HuH-7 (cell line): ENCODE measurements around the gene PDE4B.

Experiments used
- DNase-seq: peaks from one replicate; pipeline ENCODE4 v3.0.0; 2011; ENCODE audit warnings: low spot score

Gene PDE4B

GRCh38 chr1:66262208-66262963, 469.7 kb downstream of the PDE4B start:
- DNase-seq: no peak

- no peak for DNase-seq
Measured at GRCh38 chr1:66265268-66265667, 472.6 kb downstream of the PDE4B start.

- no peak for DNase-seq
Measured at GRCh38 chr1:66265796-66266195, 473.1 kb downstream of the PDE4B start.

- no peak for DNase-seq
Measured at GRCh38 chr1:66266350-66266749, 473.7 kb downstream of the PDE4B start.

GRCh38 chr1:66266756-66267155, 474.1 kb downstream of the PDE4B start:
- no peak for DNase-seq

- no peak for DNase-seq
Measured at GRCh38 chr1:66267201-66267940, 474.7 kb downstream of the PDE4B start.

- no peak for DNase-seq
Measured at GRCh38 chr1:66269222-66269621, 476.5 kb downstream of the PDE4B start.

- no peak for DNase-seq
Measured at GRCh38 chr1:66270119-66270812, 477.6 kb downstream of the PDE4B start.

GRCh38 chr1:66271216-66271903, 478.7 kb downstream of the PDE4B start:
- DNase-seq: peak; percentile 7

GRCh38 chr1:66271904-66272254, 479.2 kb downstream of the PDE4B start:
- no peak for DNase-seq

GRCh38 chr1:66273656-66274055, 481.0 kb downstream of the PDE4B start:
- DNase-seq: no peak

GRCh38 chr1:66274634-66275033, 481.9 kb downstream of the PDE4B start:
- DNase-seq: no peak

- DNase-seq: no peak
Measured at GRCh38 chr1:66275083-66275482, 482.4 kb downstream of the PDE4B start.

GRCh38 chr1:66275601-66276023, 482.9 kb downstream of the PDE4B start:
- DNase-seq: no peak

GRCh38 chr1:66276218-66276617, 483.5 kb downstream of the PDE4B start:
- DNase-seq: no peak

- no peak for DNase-seq
Measured at GRCh38 chr1:66278260-66279021, 485.7 kb downstream of the PDE4B start.

- no peak for DNase-seq
Measured at GRCh38 chr1:66281808-66282207, 489.1 kb downstream of the PDE4B start.

GRCh38 chr1:66282343-66282852, 489.7 kb downstream of the PDE4B start:
- no peak for DNase-seq

- no peak for DNase-seq
Measured at GRCh38 chr1:66282891-66283621, 490.4 kb downstream of the PDE4B start.

- no peak for DNase-seq
Measured at GRCh38 chr1:66283622-66284041, 490.9 kb downstream of the PDE4B start.

- no peak for DNase-seq
Measured at GRCh38 chr1:66284746-66285145, 492.1 kb downstream of the PDE4B start.
